ENCODE measurements around the gene TAL1. TPM values are rescaled to one million over a fixed set of nuclear protein-coding genes. Genes with fewer than 3 reads are reported as not detected.

TAL1 gene
- total RNA-seq, 1 donor from 2014 or later, result not detected

- no peak for DNase-seq (ENCODE audit: low spot score, unreplicated experiment)
- Mint-ChIP-seq H3K36me3 (ENCODE audit: insufficient read depth) (no peaks in the 10 kb centered on the region), H3K27ac (no peak overlapping the region), H3K4me3 (ENCODE audit: low read depth) (no peak overlapping the region), H3K27me3 (peaks cover 36% of the 10 kb centered on the region), H3K9me3 (ENCODE audit: low read depth) (no peaks in the 10 kb centered on the region), H3K4me1 (ENCODE audit: low read depth) (no peaks in the 10 kb centered on the region)
- TF ChIP-seq CTCF (IDR thresholded peaks at IDR 0.05; ENCODE audit: unreplicated experiment), result no peak
These were observed 18.6 kb downstream of the TAL1 start for GRCh38 chr1:47213230-47213963.

- DNase-seq (ENCODE audit: low spot score, unreplicated experiment), result no peak
- TF ChIP-seq CTCF (IDR thresholded peaks at IDR 0.05; ENCODE audit: unreplicated experiment), result no peak
- Mint-ChIP-seq H3K36me3 (ENCODE audit: insufficient read depth) (no peaks in the 10 kb centered on the region), H3K4me3 (ENCODE audit: low read depth) (no peak overlapping the region), H3K9me3 (ENCODE audit: low read depth) (no peaks in the 10 kb centered on the region), H3K27ac (no peak overlapping the region), H3K27me3 (peaks cover 39% of the 10 kb centered on the region), H3K4me1 (ENCODE audit: low read depth) (no peaks in the 10 kb centered on the region)
These were observed 19.3 kb downstream of the TAL1 start for GRCh38 chr1:47212636-47213229.

GRCh38 chr1:47211796-47212269 lies 20.2 kb downstream of the TAL1 start:
- no peaks in the 10 kb centered on the region for H3K36me3 Mint-ChIP-seq (ENCODE audit: insufficient read depth)
- H3K27me3 Mint-ChIP-seq, result peaks cover 38% of the 10 kb centered on the region
- H3K27ac Mint-ChIP-seq, result no peak overlapping the region
- H3K4me3 Mint-ChIP-seq (ENCODE audit: low read depth), result no peak overlapping the region
- no peak for DNase-seq (ENCODE audit: low spot score, unreplicated experiment)
- TF ChIP-seq CTCF (IDR thresholded peaks at IDR 0.05; ENCODE audit: unreplicated experiment), result no peak
- no peaks in the 10 kb centered on the region for H3K4me1 Mint-ChIP-seq (ENCODE audit: low read depth)
- H3K9me3 Mint-ChIP-seq (ENCODE audit: low read depth), result no peaks in the 10 kb centered on the region

- Mint-ChIP-seq H3K27me3 (peaks cover 47% of the 10 kb centered on the region), H3K4me3 (ENCODE audit: low read depth) (no peak overlapping the region), H3K9me3 (ENCODE audit: low read depth) (no peaks in the 10 kb centered on the region), H3K36me3 (ENCODE audit: insufficient read depth) (no peaks in the 10 kb centered on the region), H3K27ac (no peak overlapping the region), H3K4me1 (ENCODE audit: low read depth) (no peaks in the 10 kb centered on the region)
- no peak for TF ChIP-seq CTCF (IDR thresholded peaks at IDR 0.05; ENCODE audit: unreplicated experiment)
- no peak for DNase-seq (ENCODE audit: low spot score, unreplicated experiment)
These were observed 21.4 kb downstream of the TAL1 start for GRCh38 chr1:47210666-47211065.

GRCh38 chr1:47209725-47210325 lies 22.2 kb downstream of the TAL1 start:
- Mint-ChIP-seq H3K36me3 (ENCODE audit: insufficient read depth) (no peaks in the 10 kb centered on the region), H3K4me1 (ENCODE audit: low read depth) (no peaks in the 10 kb centered on the region), H3K27ac (no peak overlapping the region), H3K9me3 (ENCODE audit: low read depth) (no peaks in the 10 kb centered on the region), H3K27me3 (peaks cover 51% of the 10 kb centered on the region), H3K4me3 (ENCODE audit: low read depth) (no peak overlapping the region)
- TF ChIP-seq CTCF (IDR thresholded peaks at IDR 0.05; ENCODE audit: unreplicated experiment), result no peak
- no peak for DNase-seq (ENCODE audit: low spot score, unreplicated experiment)
